Testis (tissue), 3 donors: Measurements from ENCODE around the gene PDE8B. TPM values are rescaled to one million over a fixed set of nuclear protein-coding genes. Genes with fewer than 3 reads are reported as not detected.

Experiments
- DNase-seq: peaks from one replicate; pipeline ENCODE4 v3.0.0-alpha.2; 2019
- H3K27ac ChIP-seq, 2 donors: fragments of 200-600 bp; sonication (generic); one replicate each; pipeline ENCODE4 v1.5.1; 2019
- H3K27me3 ChIP-seq: fragments of 200-600 bp; sonication (generic); one replicate; pipeline ENCODE4 v1.5.1; 2019
- H3K36me3 ChIP-seq: fragments of 200-600 bp; sonication (generic); one replicate; pipeline ENCODE4 v1.5.1; 2017; ENCODE audit warnings: low read depth; ENCODE audit errors: missing control alignments
- H3K4me1 ChIP-seq: fragments of 200-600 bp; sonication (generic); one replicate; pipeline ENCODE4 v1.5.1; 2019
- H3K4me3 ChIP-seq, 2 donors: fragments of 200-600 bp; sonication (generic); one replicate each; pipeline ENCODE4 v1.5.1; 2017 to 2019
- H3K9me3 ChIP-seq: fragments of 200-600 bp; sonication (generic); one replicate; pipeline ENCODE4 v1.5.1; 2017
- CTCF ChIP-seq, 3 experiments: fragments of 450-650 bp in 2 of 3; fragments of 200-600 bp in 1 of 3; sonication (generic) in 1 of 3; IDR thresholded peaks; one replicate each; pipeline ENCODE4 v1.5.1; 2016 to 2019; ENCODE audit warnings: antibody characterized with exemption in 3 of 3, mild to moderate bottlenecking in 2 of 3, moderate library complexity in 1 of 3
- POLR2A ChIP-seq: fragments of 450-650 bp; IDR thresholded peaks from one replicate; pipeline ENCODE4 v1.6.1; 2017; ENCODE audit warnings: antibody characterized with exemption, mild to moderate bottlenecking, moderate library complexity
- WGBS, 2 donors: methylation state at CpG; one replicate each; pipeline ENCODE4 v1.1.5; 2018; 5-methylcytosine and 5-hydroxymethylcytosine counted together
- intact Hi-C: fragments of 100-400 bp; cut with DNase I; formaldehyde crosslinking; loops from one replicate; pipeline ENCODE4 v1.15.1; 2023; ENCODE audit warnings: low total_unique reads
- polyA plus RNA-seq: library from polyadenylated mRNA; stranded (reverse); fragments of 350-450 nt; fragmentation: Illumina TruSeq; extraction: RNeasy Lipid Tissue Mini Kit (QIAGEN cat#74804); gene quantifications from one replicate; pipeline ENCODE4 v1.2.3, GENCODE V29; 2014; ENCODE audit warnings: low read depth, low replicate concordance; ENCODE audit not compliant: insufficient read depth
- total RNA-seq, 2 donors: library from RNA; depleted of rRNA; stranded (reverse); fragments of >200 nt; gene quantifications; one replicate each; pipeline ENCODE4 v1.2.3, GENCODE V29; 2016

The PDE8B gene
- total and polyA plus RNA-seq, 3 donors from 2014 or later, result 2.0 to 7.2 (median 5.8) TPM

- H3K27me3 ChIP-seq, result no peaks in the 10 kb centered on the region
- no peak overlapping the region for H3K27ac ChIP-seq
- no peak overlapping the region for H3K4me3 ChIP-seq
- H3K4me1 ChIP-seq, result no peaks in the 10 kb centered on the region
- intact Hi-C loops, result no loop called here
- 83 to 84% methylated on average over 2 of the region's 2 CpGs for WGBS, 2 donors
- TF ChIP-seq CTCF (IDR thresholded peaks at IDR 0.05), result no peak
- TF ChIP-seq POLR2A, result no peak
- H3K9me3 ChIP-seq, result no peaks in the 10 kb centered on the region
- DNase-seq, result no peak
- H3K36me3 ChIP-seq, result no peaks in the 10 kb centered on the region
Observed at GRCh38 chr5:77186652-77187370, 23.7 kb upstream of the PDE8B start.

- Histone ChIP-seq H3K36me3 (no peaks in the 10 kb centered on the region), H3K4me3 (no peak overlapping the region), H3K4me1 (no peaks in the 10 kb centered on the region), H3K9me3 (no peaks in the 10 kb centered on the region), H3K27ac (no peak overlapping the region), H3K27me3 (no peaks in the 10 kb centered on the region)
- no peak for DNase-seq
- 90 to 96% methylated on average over 2 of the region's 2 CpGs for WGBS, 2 donors
- intact Hi-C loops, result no loop called here
- TF ChIP-seq CTCF (IDR thresholded peaks at IDR 0.05) (no peak), POLR2A (no peak)
Observed at GRCh38 chr5:77189421-77189820, 21.1 kb upstream of the PDE8B start.

GRCh38 chr5:77192441-77193050 lies 17.9 kb upstream of the PDE8B start:
- 48 to 52% methylated on average over 2 of the region's 2 CpGs for WGBS, 2 donors
- Histone ChIP-seq H3K27me3 (no peaks in the 10 kb centered on the region), H3K36me3 (no peaks in the 10 kb centered on the region), H3K9me3 (no peaks in the 10 kb centered on the region), H3K27ac (no peak overlapping the region), H3K4me3 (no peak overlapping the region), H3K4me1 (no peaks in the 10 kb centered on the region)
- DNase-seq, result no peak
- intact Hi-C loops, result no loop called here
- TF ChIP-seq POLR2A, result no peak
- TF ChIP-seq CTCF (IDR thresholded peaks at IDR 0.05), result no peak

GRCh38 chr5:77194762-77195161 lies 15.7 kb upstream of the PDE8B start:
- Histone ChIP-seq H3K36me3 (no peaks in the 10 kb centered on the region), H3K27me3 (no peaks in the 10 kb centered on the region), H3K9me3 (no peaks in the 10 kb centered on the region), H3K27ac (no peak overlapping the region), H3K4me1 (no peaks in the 10 kb centered on the region), H3K4me3 (no peak overlapping the region)
- TF ChIP-seq POLR2A (no peak), CTCF (IDR thresholded peaks at IDR 0.05) (no peak)
- intact Hi-C loops, result no loop called here
- DNase-seq, result no peak
